ENCODE measurements around the gene PDE3B.

- TF ChIP-seq, protein P1, sequence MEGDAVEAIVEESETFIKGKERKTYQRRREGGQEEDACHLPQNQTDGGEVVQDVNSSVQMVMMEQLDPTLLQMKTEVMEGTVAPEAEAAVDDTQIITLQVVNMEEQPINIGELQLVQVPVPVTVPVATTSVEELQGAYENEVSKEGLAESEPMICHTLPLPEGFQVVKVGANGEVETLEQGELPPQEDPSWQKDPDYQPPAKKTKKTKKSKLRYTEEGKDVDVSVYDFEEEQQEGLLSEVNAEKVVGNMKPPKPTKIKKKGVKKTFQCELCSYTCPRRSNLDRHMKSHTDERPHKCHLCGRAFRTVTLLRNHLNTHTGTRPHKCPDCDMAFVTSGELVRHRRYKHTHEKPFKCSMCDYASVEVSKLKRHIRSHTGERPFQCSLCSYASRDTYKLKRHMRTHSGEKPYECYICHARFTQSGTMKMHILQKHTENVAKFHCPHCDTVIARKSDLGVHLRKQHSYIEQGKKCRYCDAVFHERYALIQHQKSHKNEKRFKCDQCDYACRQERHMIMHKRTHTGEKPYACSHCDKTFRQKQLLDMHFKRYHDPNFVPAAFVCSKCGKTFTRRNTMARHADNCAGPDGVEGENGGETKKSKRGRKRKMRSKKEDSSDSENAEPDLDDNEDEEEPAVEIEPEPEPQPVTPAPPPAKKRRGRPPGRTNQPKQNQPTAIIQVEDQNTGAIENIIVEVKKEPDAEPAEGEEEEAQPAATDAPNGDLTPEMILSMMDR (conservative IDR thresholded peaks at IDR 0.05; ENCODE audit: low read depth, low read length), result no peak
- TF ChIP-seq, protein P2, sequence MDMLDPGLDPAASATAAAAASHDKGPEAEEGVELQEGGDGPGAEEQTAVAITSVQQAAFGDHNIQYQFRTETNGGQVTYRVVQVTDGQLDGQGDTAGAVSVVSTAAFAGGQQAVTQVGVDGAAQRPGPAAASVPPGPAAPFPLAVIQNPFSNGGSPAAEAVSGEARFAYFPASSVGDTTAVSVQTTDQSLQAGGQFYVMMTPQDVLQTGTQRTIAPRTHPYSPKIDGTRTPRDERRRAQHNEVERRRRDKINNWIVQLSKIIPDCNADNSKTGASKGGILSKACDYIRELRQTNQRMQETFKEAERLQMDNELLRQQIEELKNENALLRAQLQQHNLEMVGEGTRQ (IDR thresholded peaks at IDR 0.05; ENCODE audit: low read depth, low read length), result no peak
- TF ChIP-seq POLR2A (IDR thresholded peaks at IDR 0.05; ENCODE audit: low read depth, low read length), result no peak
- TF ChIP-seq CEBPB (IDR thresholded peaks at IDR 0.05; ENCODE audit: low read depth, low read length), result no peak
- no peak for TF ChIP-seq RCOR1 (IDR thresholded peaks at IDR 0.05; ENCODE audit: insufficient replicate concordance, low read length)
- TF ChIP-seq SMC3 (IDR thresholded peaks at IDR 0.05; ENCODE audit: low read depth, low read length), result no peak
These were observed 270.9 kb downstream of the PDE3B start for GRCh38 chr11:14914536-14914935.

Data from IMR-90 (cell line).